Left lung (tissue), 10 donors: ENCODE data around the gene U2SURP. TPM values are rescaled to one million over a fixed set of nuclear protein-coding genes. Genes with fewer than 3 reads are reported as not detected.

Experiments used
- ATAC-seq: fragments of 200-7000 bp; cut with Tn5 transposase; one replicate; pipeline ENCODE4 v1.9.1; 2020; ENCODE audit warnings: moderate library complexity
- DNase-seq, 4 donors: peaks; one replicate each; pipeline ENCODE4 v3.0.0-alpha.2; 2013 to 2020
- H3K27ac ChIP-seq, 2 donors: fragments of 200-600 bp; sonication (generic) in 1 of 2; one replicate each; pipeline versions ENCODE4 v1.5.0 to v1.8.0; 2020 to 2021
- H3K27me3 ChIP-seq, 2 donors: fragments of 200-600 bp; sonication (generic) in 1 of 2; one replicate each; pipeline versions ENCODE4 v1.5.0 to v1.8.0; 2020 to 2021
- H3K36me3 ChIP-seq, 2 donors: fragments of 200-600 bp; sonication (generic) in 1 of 2; one replicate each; pipeline versions ENCODE4 v1.5.0 to v1.8.0; 2020 to 2021
- H3K4me1 ChIP-seq, 2 donors: fragments of 200-600 bp; one replicate each; pipeline ENCODE4 v1.8.0; 2021
- H3K4me3 ChIP-seq, 2 donors: fragments of 200-600 bp; sonication (generic) in 1 of 2; one replicate each; pipeline versions ENCODE4 v1.5.0 to v1.8.0; 2020 to 2021; ENCODE audit warnings: mild to moderate bottlenecking in 1 of 2
- H3K9me3 ChIP-seq, 2 donors: fragments of 200-600 bp; sonication (generic) in 1 of 2; one replicate each; pipeline versions ENCODE4 v1.5.0 to v1.8.0; 2020 to 2021
- CTCF ChIP-seq, 2 donors: fragments of 200-600 bp; sonication (generic) in 1 of 2; IDR thresholded peaks; one replicate each; pipeline versions ENCODE4 v1.5.0 to v1.8.0; 2021; ENCODE audit warnings: antibody characterized with exemption in 2 of 2
- intact Hi-C, 2 donors: fragments of 100-400 bp; cut with DNase I; formaldehyde crosslinking; loops; one replicate each; pipeline versions ENCODE4 v1.11.2 to v1.14.2; 2022
- polyA plus RNA-seq, 6 donors: library from polyadenylated mRNA; unstranded; fragments of 120-200 nt; gene quantifications; one replicate each; pipeline ENCODE4 v1.2.1, GENCODE V29; 2013; ENCODE audit not compliant: insufficient read length in 6 of 6
- total RNA-seq, 2 donors: library from RNA; stranded (reverse); fragmentation: NEBNext Ultra II Directional; extraction: Animal tissue kit (Norgen Biotek cat#: 25700); gene quantifications; one replicate each; pipeline ENCODE4 v1.2.1, GENCODE V29; 2021
- donor health status: DM: no; HTN: yes; CAD: no.
- donor health status: DM: no; HTN: no; CAD: no.

U2SURP gene
- total and polyA plus RNA-seq, 8 donors, result 54.3 to 223 (median 180) TPM

- H3K27ac ChIP-seq, result no peak overlapping the region
- no peak overlapping the region for H3K4me3 ChIP-seq
- peaks cover 0 to 3% of the 10 kb centered on the region in 2 donors for H3K4me1 ChIP-seq
- no peaks in the 10 kb centered on the region for H3K9me3 ChIP-seq
- ATAC-seq, result no peak
- DNase-seq, result no peak
- intact Hi-C loops, result no loop called here
- peaks cover 2 to 9% of the 10 kb centered on the region in 2 donors for H3K27me3 ChIP-seq
- no peak for TF ChIP-seq CTCF (IDR thresholded peaks at IDR 0.05)
- H3K36me3 ChIP-seq, result no peaks in the 10 kb centered on the region
These were observed 29.9 kb upstream of the U2SURP start for GRCh38 chr3:142971431-142971830.

- no peaks in the 10 kb centered on the region for H3K9me3 ChIP-seq
- DNase-seq, result no peak
- no peak for ATAC-seq
- no peak overlapping the region for H3K4me3 ChIP-seq
- intact Hi-C loops, result no loop called here
- no peaks in the 10 kb centered on the region for H3K36me3 ChIP-seq
- peaks cover 0 to 8% of the 10 kb centered on the region in 2 donors for H3K4me1 ChIP-seq
- no peak overlapping the region for H3K27ac ChIP-seq
- peaks cover 0 to 4% of the 10 kb centered on the region in 2 donors for H3K27me3 ChIP-seq
- no peak for TF ChIP-seq CTCF (IDR thresholded peaks at IDR 0.05)
These were observed 29.1 kb upstream of the U2SURP start for GRCh38 chr3:142972092-142972753.

DNA sequence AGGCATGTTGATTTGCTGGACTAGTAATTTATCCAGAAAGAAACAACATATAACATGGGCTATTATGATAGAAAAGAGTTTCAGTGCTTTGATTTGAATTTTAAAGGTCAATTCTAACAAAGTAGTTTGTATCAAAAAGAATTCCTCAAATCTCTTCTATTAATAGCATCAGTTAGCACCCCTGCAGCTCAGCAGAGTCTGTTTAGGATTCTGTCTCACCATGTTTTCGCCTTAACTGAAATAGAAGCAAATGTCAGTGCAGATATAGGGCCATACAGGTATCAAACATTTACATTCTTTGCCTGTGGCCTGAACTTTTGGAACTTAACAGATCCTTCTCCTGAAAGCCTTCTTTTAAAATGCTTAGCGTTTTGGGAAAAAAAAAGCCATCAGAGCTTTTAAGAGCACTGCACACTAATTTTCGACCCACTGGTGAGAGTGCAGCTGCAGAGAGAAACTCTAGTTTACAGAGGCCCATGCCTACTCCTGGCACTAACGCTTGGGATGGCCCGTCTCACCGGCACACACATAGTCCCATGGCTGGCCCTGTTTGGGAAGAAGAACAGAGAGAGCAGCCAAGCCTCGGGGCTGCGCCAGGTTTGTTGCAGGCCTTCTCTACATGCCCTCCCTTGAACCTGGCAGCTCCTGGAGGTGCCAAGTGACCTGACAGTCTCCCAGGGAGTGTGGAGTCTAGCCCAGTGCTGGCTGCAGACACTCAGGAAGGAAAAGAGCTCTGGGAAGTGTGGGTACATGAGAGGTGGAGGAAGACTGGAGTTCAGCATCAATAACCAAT is 28.0 kb upstream of the U2SURP start:
- no peak for ATAC-seq

GRCh38 chr3:142975316-142975995 is 25.9 kb upstream of the U2SURP start:
- ATAC-seq (no peak), DNase-seq (no peak)
- no peaks in the 10 kb centered on the region for H3K36me3 ChIP-seq
- H3K27me3 ChIP-seq, result peaks cover 0 to 6% of the 10 kb centered on the region in 2 donors
- H3K4me1 ChIP-seq, result peaks cover 0 to 8% of the 10 kb centered on the region in 2 donors
- intact Hi-C loops, result no loop called here
- no peaks in the 10 kb centered on the region for H3K9me3 ChIP-seq
- no peak for TF ChIP-seq CTCF (IDR thresholded peaks at IDR 0.05)
- no peak overlapping the region for H3K27ac ChIP-seq
- H3K4me3 ChIP-seq, result no peak overlapping the region

More for the DNA sequence above, 28.0 kb upstream of the U2SURP start:
- TF ChIP-seq CTCF (IDR thresholded peaks at IDR 0.05), result no peak
- Histone ChIP-seq H3K27me3 (peaks cover 0 to 4% of the 10 kb centered on the region in 2 donors), H3K36me3 (no peaks in the 10 kb centered on the region), H3K4me3 (no peak overlapping the region), H3K9me3 (no peaks in the 10 kb centered on the region), H3K4me1 (peaks cover 0 to 8% of the 10 kb centered on the region in 2 donors), H3K27ac (no peak overlapping the region)
- no peak for DNase-seq
- intact Hi-C loops, result no loop called here
